ENCODE results near the gene FBXL7.
A peak's percentile ranks its signal among the peaks of the same experiment; 100 is the strongest.

Gene FBXL7

GRCh38 chr5:15499528-15500324, at the start of gene FBXL7:
Gene FBXL7, plus strand, starts transcription at chr5:15500180.
- peak; percentile 82 for DNase-seq (ENCODE audit: low read depth, low spot score)

DNA sequence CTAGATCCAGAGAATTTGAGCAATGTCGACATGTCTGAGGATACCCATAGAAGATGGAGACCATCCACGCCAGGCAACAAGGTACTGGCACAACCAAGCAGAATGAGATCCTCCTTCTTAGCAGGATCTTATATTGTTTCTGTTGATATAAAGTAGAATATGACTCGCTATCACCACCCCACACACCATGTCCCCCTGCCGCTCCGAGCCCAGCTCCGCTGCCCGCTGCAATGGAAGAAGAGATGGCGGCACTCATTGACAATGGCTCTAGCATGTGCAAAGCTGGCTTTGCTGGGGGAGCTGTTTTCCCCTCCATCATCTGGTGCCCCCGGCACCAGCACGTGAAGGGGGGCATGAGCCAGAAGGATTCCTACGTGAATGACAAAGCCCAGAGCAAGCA, 49.5 kb upstream of the FBXL7 start:
- DNase-seq (ENCODE audit: low read depth, low spot score) = no peak

GRCh38 chr5:15450949-15451348, 49.0 kb upstream of the FBXL7 start:
- no peak for DNase-seq (ENCODE audit: low read depth, low spot score)

GRCh38 chr5:15452030-15452429, 48.0 kb upstream of the FBXL7 start:
- DNase-seq (ENCODE audit: low read depth, low spot score) = peak; percentile 6

GRCh38 chr5:15452781-15453180, 47.2 kb upstream of the FBXL7 start:
- DNase-seq (ENCODE audit: low read depth, low spot score) = no peak

DNA sequence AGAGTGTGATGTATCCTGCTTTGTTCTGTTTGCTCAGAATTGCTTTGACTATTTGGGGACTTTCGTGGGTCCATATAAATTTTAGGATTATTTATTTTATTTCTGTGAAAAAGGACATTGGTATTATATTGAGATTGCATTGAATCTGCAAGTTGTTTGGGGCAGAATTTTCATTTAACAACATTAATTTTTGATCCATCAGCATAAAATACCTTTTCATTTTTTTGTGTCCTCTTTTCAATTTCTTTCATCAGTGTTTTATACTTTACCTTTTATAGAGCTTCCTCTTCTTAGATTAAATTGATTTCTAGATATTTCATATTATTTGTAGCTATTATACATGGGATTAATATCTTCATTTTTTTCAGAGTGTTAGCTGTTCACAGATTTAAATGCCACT, 40.8 kb upstream of the FBXL7 start:
- no peak for DNase-seq (ENCODE audit: low read depth, low spot score)

- DNase-seq (ENCODE audit: low read depth, low spot score) = peak; percentile 10
Measured at GRCh38 chr5:15463231-15463980, 36.6 kb upstream of the FBXL7 start.

DNA sequence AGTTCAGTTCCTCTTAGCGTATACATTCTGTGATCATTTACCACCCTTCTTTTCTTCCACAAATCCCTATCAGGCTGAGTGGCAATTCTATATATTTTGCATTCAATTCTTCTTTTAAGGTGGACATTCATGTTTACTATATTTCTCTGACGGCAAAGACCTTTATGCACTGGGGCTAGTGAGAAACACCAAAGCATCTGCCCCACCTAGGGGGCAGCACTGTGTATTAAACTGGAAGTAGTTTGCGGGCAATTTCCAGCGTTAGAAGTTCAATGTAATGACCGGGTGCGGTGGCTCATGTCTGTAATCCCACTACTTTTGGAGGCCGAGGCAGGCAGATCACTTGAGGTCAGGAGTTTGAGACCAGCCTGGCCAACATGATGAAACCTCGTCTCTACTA, 27.9 kb upstream of the FBXL7 start:
- DNase-seq (ENCODE audit: low read depth, low spot score) = no peak

- no peak for DNase-seq (ENCODE audit: low read depth, low spot score)
Measured at GRCh38 chr5:15474143-15474719, 25.7 kb upstream of the FBXL7 start.

GRCh38 chr5:15475367-15475766, 24.6 kb upstream of the FBXL7 start:
- DNase-seq (ENCODE audit: low read depth, low spot score) = no peak

DNA sequence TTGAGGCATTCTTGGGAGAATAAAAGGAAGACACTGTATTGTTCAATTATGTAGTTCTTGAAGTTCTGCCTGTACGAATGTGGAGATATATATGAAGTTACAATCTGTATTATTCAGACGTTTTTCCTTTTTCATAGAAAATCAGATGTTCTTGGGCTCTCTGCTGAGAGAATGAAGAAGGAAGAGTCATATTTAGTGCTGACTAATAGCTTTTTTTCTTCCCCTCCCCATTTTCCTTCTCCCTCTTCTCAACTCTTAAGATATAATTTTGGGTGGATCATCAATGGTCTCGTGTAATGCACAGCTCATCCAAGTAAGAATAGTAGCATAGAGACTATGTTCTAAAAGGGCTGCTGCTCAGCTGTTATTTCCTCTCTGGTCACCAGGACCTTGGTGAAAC, 23.0 kb upstream of the FBXL7 start:
- no peak for DNase-seq (ENCODE audit: low read depth, low spot score)

- no peak for DNase-seq (ENCODE audit: low read depth, low spot score)
Measured at GRCh38 chr5:15480436-15480835, 19.5 kb upstream of the FBXL7 start.

GRCh38 chr5:15483351-15484097, 16.5 kb upstream of the FBXL7 start:
- DNase-seq (ENCODE audit: low read depth, low spot score) = no peak

DNA sequence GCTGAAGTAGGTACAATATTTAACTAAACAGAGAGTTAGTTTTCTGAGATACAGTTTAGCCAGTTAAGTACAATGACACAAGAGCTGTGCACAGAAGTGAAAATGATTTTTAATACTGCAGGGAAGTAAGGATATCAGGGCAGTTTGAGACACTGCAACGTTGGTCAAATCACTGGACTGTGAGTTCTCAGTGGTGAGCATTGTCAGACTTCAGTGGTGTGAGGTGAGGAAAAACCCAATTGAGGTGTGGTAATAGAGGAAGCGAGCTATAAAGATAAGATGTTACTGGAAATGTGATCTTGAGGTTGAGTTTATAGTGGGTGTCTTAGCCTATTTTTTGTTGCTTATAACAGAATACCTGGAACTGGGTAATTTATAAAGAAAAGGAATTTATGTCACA, 12.8 kb upstream of the FBXL7 start:
- DNase-seq (ENCODE audit: low read depth, low spot score) = no peak

DNA sequence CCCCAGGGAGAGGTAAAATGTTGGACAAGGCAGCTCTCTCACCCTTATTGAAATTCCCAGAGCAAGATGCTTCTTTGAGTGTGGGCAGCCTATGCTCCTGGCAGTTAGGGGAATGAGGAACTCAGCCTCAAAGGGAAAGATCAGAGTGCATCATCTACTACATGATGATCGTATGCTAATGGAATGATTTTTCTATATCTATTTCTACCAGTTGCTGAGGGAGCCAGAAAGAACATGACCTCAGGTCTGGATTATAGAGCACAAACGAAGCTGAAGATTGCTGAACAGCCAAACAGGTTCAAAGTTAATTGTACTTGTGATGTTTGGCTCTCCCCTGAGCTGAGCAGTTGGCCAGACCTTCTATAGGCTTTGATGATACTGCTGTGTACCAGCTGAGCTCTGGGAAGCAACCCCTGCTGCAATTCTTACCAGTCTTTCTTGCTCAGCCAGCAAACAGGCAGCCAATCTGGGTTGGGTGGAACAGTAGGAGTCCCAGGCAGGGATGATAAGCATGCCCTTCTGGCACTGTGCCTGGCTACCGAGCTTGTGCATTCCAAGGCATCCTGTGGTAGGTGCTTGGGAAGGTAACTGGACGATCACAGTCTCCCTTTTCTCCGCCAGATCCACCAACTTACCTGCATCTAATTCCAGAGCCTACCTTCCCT, 10.3 kb upstream of the FBXL7 start:
- no peak for DNase-seq (ENCODE audit: low read depth, low spot score)

- DNase-seq (ENCODE audit: low read depth, low spot score) = no peak
Measured at GRCh38 chr5:15492545-15492944, 7.4 kb upstream of the FBXL7 start.

DNA sequence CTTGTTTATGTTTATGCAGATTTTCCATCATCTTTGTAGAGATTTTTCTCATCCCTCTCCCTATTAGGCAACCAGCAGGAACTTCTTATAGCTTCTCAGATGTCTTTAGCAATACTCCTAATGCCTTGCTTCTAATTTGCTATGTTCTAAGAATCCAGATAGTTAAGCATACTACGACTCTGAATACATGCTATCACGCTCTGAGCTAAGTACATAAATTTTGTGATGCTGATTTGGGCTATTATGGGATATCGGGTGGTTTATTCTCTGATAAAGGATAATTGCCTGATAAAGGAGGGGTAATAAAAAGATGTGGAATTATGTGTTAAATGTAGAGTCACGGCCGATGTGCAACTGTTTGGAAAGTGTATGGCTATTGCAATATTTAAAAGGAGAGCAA, 6.5 kb upstream of the FBXL7 start:
- no peak for DNase-seq (ENCODE audit: low read depth, low spot score)

- no peak for DNase-seq (ENCODE audit: low read depth, low spot score)
Measured at GRCh38 chr5:15495026-15495425, 5.0 kb upstream of the FBXL7 start.

- DNase-seq (ENCODE audit: low read depth, low spot score) = no peak
Measured at GRCh38 chr5:15496886-15497285, 3.1 kb upstream of the FBXL7 start.

DNA sequence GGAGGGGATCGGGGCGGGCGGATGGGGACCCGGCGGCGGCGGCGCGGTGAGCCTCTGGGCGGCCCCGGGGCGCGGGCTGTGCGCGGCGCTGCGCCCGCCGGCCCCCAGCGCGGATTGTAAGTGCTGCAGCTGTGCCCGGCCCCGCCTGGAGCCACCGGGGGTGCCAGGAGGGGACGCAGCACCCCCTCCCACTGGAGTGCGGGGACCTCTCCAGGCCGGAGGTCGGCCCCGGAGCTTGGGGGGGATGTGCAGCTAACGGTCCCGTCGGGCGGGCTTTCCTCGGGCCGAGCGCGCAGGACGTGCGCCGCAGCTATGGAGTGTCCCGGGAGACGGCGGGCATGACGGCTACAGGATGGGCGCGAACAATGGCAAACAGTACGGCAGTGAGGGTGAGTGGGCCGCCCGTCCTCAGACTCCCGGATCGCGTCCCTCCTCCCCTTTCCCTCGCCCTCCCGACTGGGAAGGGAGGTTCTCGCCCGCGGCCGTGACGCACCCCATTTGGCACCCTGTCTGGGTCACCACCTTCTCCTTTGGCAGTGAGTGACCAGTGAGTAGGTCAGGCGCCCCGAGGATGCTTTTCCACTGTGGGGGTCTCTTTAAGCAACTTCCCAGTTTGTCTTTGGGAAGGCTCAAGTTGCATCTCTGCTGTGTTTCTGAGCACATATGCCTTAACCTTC, 483 bp downstream of the FBXL7 start:
- DNase-seq (ENCODE audit: low read depth, low spot score) = peak; percentile 55
